ENCODE measurements around the gene CUX1. TPM values are rescaled to one million over a fixed set of nuclear protein-coding genes. Genes with fewer than 3 reads are reported as not detected.

CUX1 gene
- total RNA-seq, 1 experiment from 2014 or later, result 39.6 TPM

DNA sequence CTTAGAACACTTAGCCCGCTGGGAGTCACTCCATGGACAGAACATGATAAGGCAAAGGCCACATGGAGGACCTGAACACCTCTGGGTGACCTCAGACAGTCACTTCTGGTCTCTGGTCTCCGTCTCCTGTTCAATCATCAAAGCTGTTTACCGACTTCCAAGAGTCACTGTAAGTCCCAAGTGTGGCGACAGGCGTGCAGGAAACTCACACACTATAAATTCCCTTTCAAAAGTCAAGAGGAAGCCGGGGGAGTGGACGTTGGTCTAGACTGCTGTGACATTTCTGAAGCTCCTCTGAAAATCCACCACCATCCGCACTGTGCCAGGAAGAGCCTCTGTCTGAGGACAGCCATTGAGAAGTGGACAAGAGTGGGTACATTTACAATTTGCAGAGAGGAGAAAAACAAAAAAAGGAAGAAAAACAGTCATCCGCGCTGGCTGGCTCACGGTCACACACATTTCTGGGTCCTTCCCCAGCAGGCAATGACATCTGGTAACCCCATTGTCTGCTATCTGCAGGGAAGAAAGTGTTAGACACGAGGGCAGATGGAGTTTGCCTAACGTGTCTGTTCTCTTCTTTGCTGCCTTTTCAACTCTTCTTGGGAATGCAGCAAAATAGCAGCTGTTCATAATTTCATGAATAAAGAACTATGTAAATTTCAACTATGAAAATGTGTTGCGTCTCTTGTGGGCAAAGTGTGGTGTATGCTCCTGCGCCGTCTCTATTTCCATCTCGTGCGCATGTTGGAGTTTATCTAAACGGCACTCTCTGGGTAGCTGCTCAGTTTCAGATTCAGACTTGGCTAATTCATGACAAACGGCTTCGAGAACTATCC, 32.9 kb upstream of the CUX1 start:
- Histone ChIP-seq H3K79me2 (ENCODE audit: low read length) (no peaks in the 10 kb centered on the region), H3K9me3 (ENCODE audit: low read length) (no peaks in the 10 kb centered on the region), H3K27ac (ENCODE audit: low read length) (no peak overlapping the region), H3K9ac (ENCODE audit: low read length) (no peak overlapping the region), H3K27me3 (ENCODE audit: low read length) (no peaks in the 10 kb centered on the region), H3K36me3 (ENCODE audit: low read depth, low read length) (no peaks in the 10 kb centered on the region), H3K4me1 (ENCODE audit: insufficient read depth, low read length) (no peaks in the 10 kb centered on the region), H3F3A (ENCODE audit: low read length, unreplicated experiment) (no peaks in the 10 kb centered on the region), H3K9me2 (replicated peaks; ENCODE audit: low read length) (no peaks in the 10 kb centered on the region), H2AFZ (ENCODE audit: low read length) (no peak overlapping the region), H3K4me3 (ENCODE audit: low read length) (no peak overlapping the region), H3K4me2 (ENCODE audit: low read length) (no peak overlapping the region), H4K20me1 (ENCODE audit: low read length) (no peaks in the 10 kb centered on the region)
- ATAC-seq (no peak), DNase-seq (no peak)
- ChIA-PET CTCF (no interaction called here), POLR2A (ENCODE audit: unreplicated experiment) (no interaction called here)
- BruUV-seq (replicated peaks), result no TSS peak
- intact Hi-C loops (cut with micrococcal nuclease), result no loop called here
- TF ChIP-seq EZH2 (IDR thresholded peaks at IDR 0.05; ENCODE audit: low read length, unreplicated experiment), result no peak
- TF ChIP-seq, protein P1, sequence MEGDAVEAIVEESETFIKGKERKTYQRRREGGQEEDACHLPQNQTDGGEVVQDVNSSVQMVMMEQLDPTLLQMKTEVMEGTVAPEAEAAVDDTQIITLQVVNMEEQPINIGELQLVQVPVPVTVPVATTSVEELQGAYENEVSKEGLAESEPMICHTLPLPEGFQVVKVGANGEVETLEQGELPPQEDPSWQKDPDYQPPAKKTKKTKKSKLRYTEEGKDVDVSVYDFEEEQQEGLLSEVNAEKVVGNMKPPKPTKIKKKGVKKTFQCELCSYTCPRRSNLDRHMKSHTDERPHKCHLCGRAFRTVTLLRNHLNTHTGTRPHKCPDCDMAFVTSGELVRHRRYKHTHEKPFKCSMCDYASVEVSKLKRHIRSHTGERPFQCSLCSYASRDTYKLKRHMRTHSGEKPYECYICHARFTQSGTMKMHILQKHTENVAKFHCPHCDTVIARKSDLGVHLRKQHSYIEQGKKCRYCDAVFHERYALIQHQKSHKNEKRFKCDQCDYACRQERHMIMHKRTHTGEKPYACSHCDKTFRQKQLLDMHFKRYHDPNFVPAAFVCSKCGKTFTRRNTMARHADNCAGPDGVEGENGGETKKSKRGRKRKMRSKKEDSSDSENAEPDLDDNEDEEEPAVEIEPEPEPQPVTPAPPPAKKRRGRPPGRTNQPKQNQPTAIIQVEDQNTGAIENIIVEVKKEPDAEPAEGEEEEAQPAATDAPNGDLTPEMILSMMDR (conservative IDR thresholded peaks at IDR 0.05; ENCODE audit: low read depth, low read length), result no peak
- TF ChIP-seq EZH2phosphoT487 (IDR thresholded peaks at IDR 0.05; ENCODE audit: borderline replicate concordance, low read length), result no peak

GRCh38 chr7:101787864-101788263, 29.6 kb upstream of the CUX1 start:
- Histone ChIP-seq H3K9ac (ENCODE audit: low read length) (no peak overlapping the region), H3K4me1 (ENCODE audit: insufficient read depth, low read length) (0 out of 2 replicates have a peak, but pooled peaks cover 5% of the 10 kb centered on the region), H3K9me3 (ENCODE audit: low read length) (no peaks in the 10 kb centered on the region), H3K27me3 (ENCODE audit: low read length) (no peaks in the 10 kb centered on the region), H3K9me2 (replicated peaks; ENCODE audit: low read length) (no peaks in the 10 kb centered on the region), H3K4me2 (ENCODE audit: low read length) (no peak overlapping the region), H3K36me3 (ENCODE audit: low read depth, low read length) (no peaks in the 10 kb centered on the region), H3K27ac (ENCODE audit: low read length) (no peak overlapping the region), H4K20me1 (ENCODE audit: low read length) (no peaks in the 10 kb centered on the region), H3K79me2 (ENCODE audit: low read length) (no peaks in the 10 kb centered on the region), H2AFZ (ENCODE audit: low read length) (no peak overlapping the region), H3K4me3 (ENCODE audit: low read length) (no peak overlapping the region), H3F3A (ENCODE audit: low read length, unreplicated experiment) (no peaks in the 10 kb centered on the region)
- no TSS peak for BruUV-seq (replicated peaks)
- ChIA-PET CTCF (interaction anchor here (0.6 kb wide), 1 partner anchor 99 kb away, joined by 3 read pairs; no protein-coding TSS in a partner anchor), POLR2A (ENCODE audit: unreplicated experiment) (interaction anchor here (0.6 kb wide), 1 partner anchor 58 kb away, joined by 3 read pairs; no protein-coding TSS in a partner anchor)
- DNase-seq (no peak), ATAC-seq (no peak)
- intact Hi-C loops (cut with micrococcal nuclease), result no loop called here
- TF ChIP-seq, protein P1 (conservative IDR thresholded peaks at IDR 0.05; ENCODE audit: low read depth, low read length), result no peak
- no peak for TF ChIP-seq EZH2phosphoT487 (IDR thresholded peaks at IDR 0.05; ENCODE audit: borderline replicate concordance, low read length)

- no peaks in the 10 kb centered on the region for H3K79me2 ChIP-seq (ENCODE audit: low read length)
- no TSS peak for BruUV-seq (replicated peaks)
- ChIA-PET CTCF (interaction anchor here (0.6 kb wide), 1 partner anchor 100 kb away, joined by 3 read pairs; no protein-coding TSS in a partner anchor), POLR2A (ENCODE audit: unreplicated experiment) (interaction anchor here (0.6 kb wide), 1 partner anchor 58 kb away, joined by 3 read pairs; no protein-coding TSS in a partner anchor)
- intact Hi-C loops (cut with micrococcal nuclease), result no loop called here
- H2AFZ ChIP-seq (ENCODE audit: low read length), result no peak overlapping the region
- no peaks in the 10 kb centered on the region for H4K20me1 ChIP-seq (ENCODE audit: low read length)
- no peak for DNase-seq
- H3F3A ChIP-seq (ENCODE audit: low read length, unreplicated experiment), result no peaks in the 10 kb centered on the region
- no peak overlapping the region for H3K9ac ChIP-seq (ENCODE audit: low read length)
- H3K9me3 ChIP-seq (ENCODE audit: low read length), result no peaks in the 10 kb centered on the region
- H3K27me3 ChIP-seq (ENCODE audit: low read length), result no peaks in the 10 kb centered on the region
- no peak overlapping the region for H3K27ac ChIP-seq (ENCODE audit: low read length)
- no peak for ATAC-seq
- no peaks in the 10 kb centered on the region for H3K9me2 ChIP-seq (replicated peaks; ENCODE audit: low read length)
- H3K4me3 ChIP-seq (ENCODE audit: low read length), result no peak overlapping the region
- H3K36me3 ChIP-seq (ENCODE audit: low read depth, low read length), result no peaks in the 10 kb centered on the region
- H3K4me1 ChIP-seq (ENCODE audit: insufficient read depth, low read length), result 0 out of 2 replicates have a peak, but pooled peaks cover 5% of the 10 kb centered on the region
- no peak overlapping the region for H3K4me2 ChIP-seq (ENCODE audit: low read length)
- no peak for TF ChIP-seq EZH2 (IDR thresholded peaks at IDR 0.05; ENCODE audit: low read length, unreplicated experiment)
- TF ChIP-seq EZH2phosphoT487 (IDR thresholded peaks at IDR 0.05; ENCODE audit: borderline replicate concordance, low read length), result no peak
- TF ChIP-seq, protein P1 (conservative IDR thresholded peaks at IDR 0.05; ENCODE audit: low read depth, low read length), result no peak
Observed at GRCh38 chr7:101788517-101788916, 28.9 kb upstream of the CUX1 start.
